ENCODE results near the gene GCFC2.
"Not testable (repeated sequence)": the region's sequence is repeated elsewhere in the genome, so short reads cannot be mapped to it uniquely, and the experiment has no call there.

Gene GCFC2

DNA sequence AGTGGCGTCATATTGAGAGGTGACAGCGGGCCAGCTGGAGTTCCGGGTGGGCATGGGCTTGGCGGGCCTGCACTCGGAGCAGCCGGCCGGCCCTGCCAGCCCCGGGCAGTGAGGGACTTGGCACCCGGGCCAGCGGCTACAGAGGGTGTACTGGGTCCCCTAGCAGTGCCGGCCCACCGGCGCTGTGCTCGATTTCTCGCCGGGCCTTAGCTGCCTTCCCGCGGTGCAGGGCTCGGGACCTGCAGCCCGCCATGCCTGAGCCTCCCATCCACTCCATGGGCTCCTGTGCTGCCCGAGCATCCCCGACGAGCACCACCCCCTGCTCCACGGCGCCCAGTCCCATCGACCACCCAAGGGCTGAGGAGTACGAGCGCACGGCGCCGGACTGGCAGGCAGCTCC, 875 bp upstream of the GCFC2 start:
- not testable (repeated sequence) for H3K27me3 ChIP-seq (ENCODE audit: control insufficient read depth in 1 of 2, insufficient read depth in 1 of 2, low read length in 2 of 2); H3K36me3 ChIP-seq (ENCODE audit: control insufficient read depth in 1 of 2, insufficient read depth in 2 of 2, low read depth in 1 of 2, low read length in 2 of 2); H2AFZ ChIP-seq (ENCODE audit: low read depth, low read length); DNase-seq; H3K4me1 ChIP-seq (ENCODE audit: control insufficient read depth, insufficient read depth, low read depth, low read length); H4K8ac ChIP-seq (ENCODE audit: low read length); H3K4me2 ChIP-seq (ENCODE audit: low read length, poor library complexity, severe bottlenecking); H3K79me1 ChIP-seq (replicated peaks; ENCODE audit: low read length, poor library complexity, severe bottlenecking); H2BK120ac ChIP-seq (ENCODE audit: low read depth, low read length); H3K27ac ChIP-seq (ENCODE audit: low read length, poor library complexity, severe bottlenecking); H2BK15ac ChIP-seq (ENCODE audit: low read depth, poor library complexity, severe bottlenecking); H3K14ac ChIP-seq (ENCODE audit: low read length in 2 of 2); H3K23ac ChIP-seq (ENCODE audit: low read length in 2 of 2); H2BK12ac ChIP-seq (ENCODE audit: low read length in 2 of 2); H3K9me3 ChIP-seq (ENCODE audit: control insufficient read depth, low read length); H4K91ac ChIP-seq (ENCODE audit: low read length); H3K4ac ChIP-seq (ENCODE audit: low read depth in 1 of 2, low read length in 2 of 2); H3K18ac ChIP-seq (ENCODE audit: low read depth in 1 of 2, low read length in 2 of 2); H2BK5ac ChIP-seq (ENCODE audit: low read depth, low read length, poor library complexity, severe bottlenecking); H2AK5ac ChIP-seq (ENCODE audit: low read length, severe bottlenecking)
- Histone ChIP-seq H3K4me3 (ENCODE audit: insufficient read depth in 1 of 2, low read depth in 1 of 2, low read length in 2 of 2) (peak overlapping the region in 1 of 2 experiments; percentile 88), H3K9ac (ENCODE audit: low read length) (peak overlapping the region; percentile 90)
- 97% methylated on average over 23 of the region's 31 CpGs for WGBS

DNA sequence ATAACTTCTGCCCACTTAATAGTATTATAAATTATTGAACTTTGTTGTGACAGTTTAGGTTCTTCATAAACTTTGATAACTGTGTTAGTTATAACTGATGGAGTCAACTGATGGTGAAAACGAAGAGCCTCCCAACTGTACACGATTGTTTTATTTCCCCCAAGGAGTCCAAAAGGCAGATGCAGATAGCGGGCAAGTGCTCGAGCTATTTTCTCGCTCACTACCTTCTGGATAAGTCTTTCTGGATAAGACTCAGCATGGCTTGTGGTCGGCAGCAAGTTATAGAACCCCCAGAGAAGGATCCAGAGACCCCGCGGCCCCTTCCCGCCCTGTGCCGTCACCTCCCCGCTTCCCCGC, 517 bp downstream of the GCFC2 start:
- Histone ChIP-seq H3K27ac (ENCODE audit: low read length, poor library complexity, severe bottlenecking) (peak overlapping the region; percentile 20), H3K18ac (ENCODE audit: low read depth in 1 of 2, low read length in 2 of 2) (peak overlapping the region; percentile 89 to 96), H3K4ac (ENCODE audit: low read depth in 1 of 2, low read length in 2 of 2) (peak overlapping the region; percentile 34 to 81), H2BK15ac (ENCODE audit: low read depth, poor library complexity, severe bottlenecking) (peak overlapping the region; percentile 3), H4K8ac (ENCODE audit: low read length) (peak overlapping the region; percentile 99), H4K91ac (ENCODE audit: low read length) (peak overlapping the region; percentile 80), H3K4me2 (ENCODE audit: low read length, poor library complexity, severe bottlenecking) (peak overlapping the region; percentile 59), H3K23ac (ENCODE audit: low read length in 2 of 2) (peak overlapping the region in 1 of 2 experiments; percentile 83), H3K9me3 (ENCODE audit: control insufficient read depth, low read length) (no peaks in the 10 kb centered on the region), H3K4me1 (ENCODE audit: control insufficient read depth, insufficient read depth, low read depth, low read length) (peaks cover 2% of the 10 kb centered on the region), H3K36me3 (ENCODE audit: control insufficient read depth in 1 of 2, insufficient read depth in 2 of 2, low read depth in 1 of 2, low read length in 2 of 2) (peaks cover 0 to 8% of the 10 kb centered on the region in 2 experiments), H3K14ac (ENCODE audit: low read length in 2 of 2) (peak overlapping the region in 1 of 2 experiments; percentile 96), H3K4me3 (ENCODE audit: insufficient read depth in 1 of 2, low read depth in 1 of 2, low read length in 2 of 2) (peak overlapping the region; percentile 58 to 88), H2BK120ac (ENCODE audit: low read depth, low read length) (peak overlapping the region; percentile 43), H2AFZ (ENCODE audit: low read depth, low read length) (peak overlapping the region; percentile 97), H2BK12ac (ENCODE audit: low read length in 2 of 2) (peak overlapping the region; percentile 18 to 57), H2AK5ac (ENCODE audit: low read length, severe bottlenecking) (no peak overlapping the region), H3K9ac (ENCODE audit: low read length) (peak overlapping the region; percentile 90), H3K79me1 (replicated peaks; ENCODE audit: low read length, poor library complexity, severe bottlenecking) (no peaks in the 10 kb centered on the region), H3K27me3 (ENCODE audit: control insufficient read depth in 1 of 2, insufficient read depth in 1 of 2, low read length in 2 of 2) (no peaks in the 10 kb centered on the region), H2BK5ac (ENCODE audit: low read depth, low read length, poor library complexity, severe bottlenecking) (peak overlapping the region; percentile 20)
- 7% methylated on average over 12 of the region's 12 CpGs for WGBS
- DNase-seq: no peak

DNA sequence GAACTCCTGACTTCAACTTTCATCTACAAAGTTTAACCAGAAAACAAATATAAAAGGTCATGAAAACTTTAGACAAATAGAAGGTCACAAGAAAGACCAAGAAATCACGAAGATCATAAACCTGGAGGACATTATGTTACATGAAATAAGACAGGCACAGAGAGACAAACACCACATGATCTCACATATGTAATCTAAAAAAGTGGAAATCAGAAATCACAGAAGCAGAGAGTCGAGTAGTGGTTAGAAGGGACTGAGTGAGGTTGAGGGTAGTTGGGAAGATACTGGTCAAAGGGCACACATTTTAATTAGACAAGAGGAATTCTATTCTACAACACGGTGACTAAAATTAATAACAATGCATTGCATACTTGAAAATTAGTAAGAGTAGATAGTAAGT, 1.4 kb downstream of the GCFC2 start:
- Histone ChIP-seq H3K4me1 (ENCODE audit: control insufficient read depth, insufficient read depth, low read depth, low read length) (peaks cover 2% of the 10 kb centered on the region), H2BK120ac (ENCODE audit: low read depth, low read length) (no peak overlapping the region), H3K4ac (ENCODE audit: low read depth in 1 of 2, low read length in 2 of 2) (no peak overlapping the region), H3K27ac (ENCODE audit: low read length, poor library complexity, severe bottlenecking) (no peak overlapping the region), H2BK12ac (ENCODE audit: low read length in 2 of 2) (no peak overlapping the region), H3K18ac (ENCODE audit: low read depth in 1 of 2, low read length in 2 of 2) (no peak overlapping the region), H2AFZ (ENCODE audit: low read depth, low read length) (no peak overlapping the region), H3K23ac (ENCODE audit: low read length in 2 of 2) (no peak overlapping the region), H4K8ac (ENCODE audit: low read length) (no peak overlapping the region), H3K9ac (ENCODE audit: low read length) (peak overlapping the region; percentile 90), H2AK5ac (ENCODE audit: low read length, severe bottlenecking) (no peak overlapping the region), H3K27me3 (ENCODE audit: control insufficient read depth in 1 of 2, insufficient read depth in 1 of 2, low read length in 2 of 2) (no peaks in the 10 kb centered on the region), H3K4me3 (ENCODE audit: insufficient read depth in 1 of 2, low read depth in 1 of 2, low read length in 2 of 2) (peak overlapping the region in 1 of 2 experiments; percentile 88), H3K9me3 (ENCODE audit: control insufficient read depth, low read length) (no peaks in the 10 kb centered on the region), H2BK15ac (ENCODE audit: low read depth, poor library complexity, severe bottlenecking) (no peak overlapping the region), H4K91ac (ENCODE audit: low read length) (no peak overlapping the region), H3K36me3 (ENCODE audit: control insufficient read depth in 1 of 2, insufficient read depth in 2 of 2, low read depth in 1 of 2, low read length in 2 of 2) (peaks cover 0 to 17% of the 10 kb centered on the region in 2 experiments), H3K79me1 (replicated peaks; ENCODE audit: low read length, poor library complexity, severe bottlenecking) (peaks cover under 1% of the 10 kb centered on the region), H2BK5ac (ENCODE audit: low read depth, low read length, poor library complexity, severe bottlenecking) (no peak overlapping the region), H3K14ac (ENCODE audit: low read length in 2 of 2) (no peak overlapping the region), H3K4me2 (ENCODE audit: low read length, poor library complexity, severe bottlenecking) (peak overlapping the region; percentile 28)
- peak; percentile 2 for DNase-seq
- 100% methylated on average over 1 of the region's 3 CpGs for WGBS

DNA sequence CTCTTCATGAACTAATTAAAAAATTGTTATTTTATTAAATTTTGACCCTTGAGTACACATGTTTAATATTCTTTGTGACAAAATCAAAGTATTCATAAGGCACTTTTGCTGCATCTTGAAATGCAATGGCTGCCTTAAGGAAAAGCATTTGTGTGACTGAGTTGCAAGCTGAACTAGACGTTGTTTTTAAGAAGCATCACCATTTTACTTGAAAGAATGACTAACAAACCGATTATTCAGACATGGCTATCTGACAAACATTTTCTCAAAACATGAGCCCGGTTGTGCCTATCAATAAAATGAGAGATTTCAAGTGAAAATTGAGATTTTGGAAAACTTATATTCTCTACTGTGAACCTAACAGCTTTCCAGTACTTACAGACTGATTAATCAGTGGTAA, 2.8 kb downstream of the GCFC2 start:
- H3K79me1 ChIP-seq (replicated peaks; ENCODE audit: low read length, poor library complexity, severe bottlenecking): peaks cover 2% of the 10 kb centered on the region
- no peak overlapping the region for H2BK12ac ChIP-seq (ENCODE audit: low read length in 2 of 2)
- H3K9ac ChIP-seq (ENCODE audit: low read length): peak overlapping the region; percentile 49
- no CpG with 5 or more reads among the region's 3 CpGs for WGBS
- no peaks in the 10 kb centered on the region for H3K9me3 ChIP-seq (ENCODE audit: control insufficient read depth, low read length)
- H3K27ac ChIP-seq (ENCODE audit: low read length, poor library complexity, severe bottlenecking): no peak overlapping the region
- H4K91ac ChIP-seq (ENCODE audit: low read length): no peak overlapping the region
- no peak overlapping the region for H3K14ac ChIP-seq (ENCODE audit: low read length in 2 of 2)
- no peak overlapping the region for H2AFZ ChIP-seq (ENCODE audit: low read depth, low read length)
- H3K23ac ChIP-seq (ENCODE audit: low read length in 2 of 2): no peak overlapping the region
- no peak overlapping the region for H3K4me2 ChIP-seq (ENCODE audit: low read length, poor library complexity, severe bottlenecking)
- H3K27me3 ChIP-seq (ENCODE audit: control insufficient read depth in 1 of 2, insufficient read depth in 1 of 2, low read length in 2 of 2): no peaks in the 10 kb centered on the region
- no peak for DNase-seq
- H3K4me1 ChIP-seq (ENCODE audit: control insufficient read depth, insufficient read depth, low read depth, low read length): peaks cover 2% of the 10 kb centered on the region
- H2BK5ac ChIP-seq (ENCODE audit: low read depth, low read length, poor library complexity, severe bottlenecking): no peak overlapping the region
- peaks cover 0 to 31% of the 10 kb centered on the region in 2 experiments for H3K36me3 ChIP-seq (ENCODE audit: control insufficient read depth in 1 of 2, insufficient read depth in 2 of 2, low read depth in 1 of 2, low read length in 2 of 2)
- H2AK5ac ChIP-seq (ENCODE audit: low read length, severe bottlenecking): no peak overlapping the region
- no peak overlapping the region for H4K8ac ChIP-seq (ENCODE audit: low read length)
- H3K4me3 ChIP-seq (ENCODE audit: insufficient read depth in 1 of 2, low read depth in 1 of 2, low read length in 2 of 2): peak overlapping the region in 1 of 2 experiments; percentile 19
- no peak overlapping the region for H3K18ac ChIP-seq (ENCODE audit: low read depth in 1 of 2, low read length in 2 of 2)
- no peak overlapping the region for H2BK15ac ChIP-seq (ENCODE audit: low read depth, poor library complexity, severe bottlenecking)
- no peak overlapping the region for H2BK120ac ChIP-seq (ENCODE audit: low read depth, low read length)
- no peak overlapping the region for H3K4ac ChIP-seq (ENCODE audit: low read depth in 1 of 2, low read length in 2 of 2)
